ENCODE measurements around the gene CTAGE15. TPM values are rescaled to one million over a fixed set of nuclear protein-coding genes. Genes with fewer than 3 reads are reported as not detected.
"Not testable (repeated sequence)": the region's sequence is repeated elsewhere in the genome, so short reads cannot be mapped to it uniquely, and the experiment has no call there.

The CTAGE15 gene, protein sequence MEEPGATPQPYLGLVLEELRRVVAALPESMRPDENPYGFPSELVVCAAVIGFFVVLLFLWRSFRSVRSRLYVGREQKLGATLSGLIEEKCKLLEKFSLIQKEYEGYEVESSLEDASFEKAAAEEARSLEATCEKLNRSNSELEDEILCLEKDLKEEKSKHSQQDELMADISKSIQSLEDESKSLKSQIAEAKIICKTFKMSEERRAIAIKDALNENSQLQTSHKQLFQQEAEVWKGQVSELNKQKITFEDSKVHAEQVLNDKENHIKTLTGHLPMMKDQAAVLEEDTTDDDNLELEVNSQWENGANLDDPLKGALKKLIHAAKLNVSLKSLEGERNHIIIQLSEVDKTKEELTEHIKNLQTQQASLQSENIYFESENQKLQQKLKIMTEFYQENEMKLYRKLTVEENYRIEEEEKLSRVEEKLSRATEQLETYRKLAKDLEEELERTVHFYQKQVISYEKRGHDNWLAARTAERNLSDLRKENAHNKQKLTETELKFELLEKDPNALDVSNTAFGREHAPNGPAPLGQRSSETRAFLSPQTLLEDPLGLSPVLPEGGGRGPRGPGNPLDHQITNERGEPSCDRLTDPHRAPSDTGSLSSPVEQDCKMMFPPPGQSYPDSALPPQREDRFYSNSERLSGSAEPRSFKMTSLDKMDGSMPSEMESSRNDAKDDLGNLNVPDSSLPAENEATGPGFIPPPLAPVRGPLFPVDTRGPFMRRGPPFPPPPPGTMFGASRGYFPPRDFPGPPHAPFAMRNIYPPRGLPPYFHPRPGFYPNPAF
- 1 to 10 TPM in 3 of 4 donors, not detected in 1; 1.0 to 5.9 (median 3.3) TPM for total RNA-seq

DNA sequence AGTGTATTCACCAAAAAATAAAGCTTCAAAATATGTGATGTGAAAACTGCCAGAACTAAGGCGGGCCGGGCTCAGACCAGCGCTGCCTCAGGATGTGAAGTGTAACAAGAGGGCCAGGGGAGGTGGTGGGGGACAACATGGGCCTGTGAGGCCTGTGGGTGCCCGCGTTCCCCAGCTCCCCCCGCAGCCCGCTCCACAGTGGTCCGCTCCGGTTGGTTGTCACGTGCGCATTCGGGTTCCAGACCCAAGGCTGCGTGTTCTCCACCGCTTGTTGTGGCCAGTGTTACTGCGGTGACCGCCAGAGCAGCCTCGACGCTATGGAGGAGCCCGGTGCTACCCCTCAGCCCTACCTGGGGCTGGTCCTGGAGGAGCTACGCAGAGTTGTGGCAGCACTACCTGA is at the start of gene CTAGE15:
Gene CTAGE15 (plus strand): TSS at position 301 of the 400 bp plus-strand sequence. CDS start 17 bp downstream, at position 318.
- WGBS, 2 donors = 89 to 90% methylated on average over 2 to 3 of the region's 20 CpGs
- H3K27ac ChIP-seq; H3K9me3 ChIP-seq; DNase-seq; H3K27me3 ChIP-seq; intact Hi-C loops (cut with DNase I); H3K36me3 ChIP-seq; H3K4me3 ChIP-seq (replicated peaks in 1 of 3); H3K4me1 ChIP-seq: not testable (repeated sequence)

- H3K36me3 ChIP-seq; H3K27me3 ChIP-seq; H3K4me1 ChIP-seq; DNase-seq; H3K9me3 ChIP-seq; intact Hi-C loops (cut with DNase I); H3K4me3 ChIP-seq (replicated peaks in 1 of 3); H3K27ac ChIP-seq: not testable (repeated sequence)
- no CpG with 5 or more reads among the region's 9 CpGs for WGBS, 2 donors
Observed at GRCh38 chr7:143522309-143522916, 49.2 kb upstream of the CTAGE15 start.

GRCh38 chr7:143531169-143531926 is 40.3 kb upstream of the CTAGE15 start:
- H3K4me1 ChIP-seq; H3K27ac ChIP-seq; H3K4me3 ChIP-seq (replicated peaks in 1 of 3); H3K9me3 ChIP-seq; DNase-seq; intact Hi-C loops (cut with DNase I); H3K36me3 ChIP-seq; H3K27me3 ChIP-seq: not testable (repeated sequence)
- WGBS, 2 donors = 81 to 91% methylated on average over 3 to 4 of the region's 6 CpGs

- no CpG with 5 or more reads among the region's 1 CpG for WGBS, 2 donors
- H3K36me3 ChIP-seq; H3K27me3 ChIP-seq; H3K9me3 ChIP-seq; H3K4me3 ChIP-seq (replicated peaks in 1 of 3); H3K27ac ChIP-seq; DNase-seq; intact Hi-C loops (cut with DNase I); H3K4me1 ChIP-seq: not testable (repeated sequence)
Observed at GRCh38 chr7:143531932-143532331, 39.7 kb upstream of the CTAGE15 start.

DNA sequence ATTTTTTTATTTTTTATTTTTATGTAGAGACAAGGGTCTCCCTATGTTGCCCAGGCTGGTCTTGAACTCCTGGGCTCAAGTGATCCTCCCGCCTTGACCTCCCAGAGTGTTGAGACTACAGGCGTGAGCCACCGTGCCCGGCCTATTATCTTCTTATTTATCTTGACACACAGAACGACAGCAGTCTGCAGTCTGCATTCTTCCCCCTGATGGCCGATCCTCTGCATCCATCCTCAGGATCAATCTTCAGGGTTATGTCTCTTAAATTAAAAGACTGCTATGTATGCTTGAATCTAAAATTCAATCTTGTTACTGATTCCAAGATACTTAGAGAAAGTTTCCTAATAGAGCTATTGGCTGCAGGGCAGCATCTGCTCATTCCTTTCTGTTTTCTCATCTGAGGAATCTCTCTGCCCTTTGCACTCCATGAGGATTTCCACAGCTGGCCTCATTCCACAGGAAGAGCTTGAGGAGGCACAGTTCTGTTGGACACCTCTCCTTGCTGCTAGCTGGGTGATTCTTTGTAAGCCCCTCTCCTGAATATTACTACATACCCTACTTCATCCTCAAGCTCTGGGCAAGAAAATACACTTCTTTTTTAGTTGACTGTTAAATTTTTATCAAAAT is 38.3 kb upstream of the CTAGE15 start:
- intact Hi-C loops (cut with DNase I); H3K4me1 ChIP-seq; DNase-seq; H3K27me3 ChIP-seq; H3K9me3 ChIP-seq; H3K27ac ChIP-seq; H3K36me3 ChIP-seq; H3K4me3 ChIP-seq (replicated peaks in 1 of 3): not testable (repeated sequence)
- no CpG with 5 or more reads among the region's 6 CpGs for WGBS, 2 donors

GRCh38 chr7:143536443-143536842 is 35.2 kb upstream of the CTAGE15 start:
- WGBS, 2 donors = 100% methylated on average over 1 of the region's 1 CpG
- DNase-seq; H3K4me1 ChIP-seq; H3K27ac ChIP-seq; H3K4me3 ChIP-seq (replicated peaks in 1 of 3); H3K9me3 ChIP-seq; H3K36me3 ChIP-seq; H3K27me3 ChIP-seq; intact Hi-C loops (cut with DNase I): not testable (repeated sequence)

- H3K9me3 ChIP-seq; H3K27me3 ChIP-seq; intact Hi-C loops (cut with DNase I); DNase-seq; H3K4me3 ChIP-seq (replicated peaks in 1 of 3); H3K36me3 ChIP-seq; H3K27ac ChIP-seq; H3K4me1 ChIP-seq: not testable (repeated sequence)
- no CpG with 5 or more reads among the region's 7 CpGs for WGBS, 2 donors
Observed at GRCh38 chr7:143543288-143544038, 28.1 kb upstream of the CTAGE15 start.

DNA sequence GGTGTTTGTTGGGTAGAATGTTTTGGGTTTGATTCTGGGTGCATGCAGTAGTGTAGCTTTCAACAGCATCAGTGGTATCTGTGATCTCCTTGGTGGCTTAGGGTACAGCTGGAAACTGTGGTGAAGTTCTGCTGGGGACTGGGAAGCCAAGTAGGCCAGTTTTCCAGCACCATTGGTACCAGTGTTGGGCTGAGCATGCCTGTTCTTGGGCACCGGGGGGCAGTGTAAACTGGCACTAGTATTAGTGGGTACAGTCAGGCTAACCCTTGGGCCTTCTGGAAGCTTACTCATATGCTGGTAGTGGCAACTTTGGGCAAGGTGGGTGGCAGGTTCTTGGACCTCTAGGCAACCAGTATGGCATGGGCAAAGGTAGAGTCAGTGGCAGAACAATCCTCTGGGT is 15.6 kb upstream of the CTAGE15 start:
- H3K36me3 ChIP-seq; H3K27ac ChIP-seq; DNase-seq; H3K4me3 ChIP-seq (replicated peaks in 1 of 3); H3K4me1 ChIP-seq; H3K9me3 ChIP-seq; H3K27me3 ChIP-seq; intact Hi-C loops (cut with DNase I): not testable (repeated sequence)
- no CpG with 5 or more reads among the region's 1 CpG for WGBS, 2 donors

Measured in thyroid gland (tissue), 4 donors.